ENCODE results near the gene NBPF12.
"Not testable (repeated sequence)": the region's sequence is repeated elsewhere in the genome, so short reads cannot be mapped to it uniquely, and the experiment has no call there.

Gene NBPF12, protein sequence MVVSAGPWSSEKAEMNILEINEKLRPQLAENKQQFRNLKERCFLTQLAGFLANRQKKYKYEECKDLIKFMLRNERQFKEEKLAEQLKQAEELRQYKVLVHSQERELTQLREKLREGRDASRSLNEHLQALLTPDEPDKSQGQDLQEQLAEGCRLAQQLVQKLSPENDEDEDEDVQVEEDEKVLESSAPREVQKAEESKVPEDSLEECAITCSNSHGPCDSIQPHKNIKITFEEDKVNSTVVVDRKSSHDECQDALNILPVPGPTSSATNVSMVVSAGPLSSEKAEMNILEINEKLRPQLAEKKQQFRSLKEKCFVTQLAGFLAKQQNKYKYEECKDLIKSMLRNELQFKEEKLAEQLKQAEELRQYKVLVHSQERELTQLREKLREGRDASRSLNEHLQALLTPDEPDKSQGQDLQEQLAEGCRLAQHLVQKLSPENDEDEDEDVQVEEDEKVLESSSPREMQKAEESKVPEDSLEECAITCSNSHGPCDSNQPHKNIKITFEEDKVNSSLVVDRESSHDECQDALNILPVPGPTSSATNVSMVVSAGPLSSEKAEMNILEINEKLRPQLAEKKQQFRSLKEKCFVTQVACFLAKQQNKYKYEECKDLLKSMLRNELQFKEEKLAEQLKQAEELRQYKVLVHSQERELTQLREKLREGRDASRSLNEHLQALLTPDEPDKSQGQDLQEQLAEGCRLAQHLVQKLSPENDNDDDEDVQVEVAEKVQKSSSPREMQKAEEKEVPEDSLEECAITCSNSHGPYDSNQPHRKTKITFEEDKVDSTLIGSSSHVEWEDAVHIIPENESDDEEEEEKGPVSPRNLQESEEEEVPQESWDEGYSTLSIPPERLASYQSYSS (N-terminal part only)

DNA sequence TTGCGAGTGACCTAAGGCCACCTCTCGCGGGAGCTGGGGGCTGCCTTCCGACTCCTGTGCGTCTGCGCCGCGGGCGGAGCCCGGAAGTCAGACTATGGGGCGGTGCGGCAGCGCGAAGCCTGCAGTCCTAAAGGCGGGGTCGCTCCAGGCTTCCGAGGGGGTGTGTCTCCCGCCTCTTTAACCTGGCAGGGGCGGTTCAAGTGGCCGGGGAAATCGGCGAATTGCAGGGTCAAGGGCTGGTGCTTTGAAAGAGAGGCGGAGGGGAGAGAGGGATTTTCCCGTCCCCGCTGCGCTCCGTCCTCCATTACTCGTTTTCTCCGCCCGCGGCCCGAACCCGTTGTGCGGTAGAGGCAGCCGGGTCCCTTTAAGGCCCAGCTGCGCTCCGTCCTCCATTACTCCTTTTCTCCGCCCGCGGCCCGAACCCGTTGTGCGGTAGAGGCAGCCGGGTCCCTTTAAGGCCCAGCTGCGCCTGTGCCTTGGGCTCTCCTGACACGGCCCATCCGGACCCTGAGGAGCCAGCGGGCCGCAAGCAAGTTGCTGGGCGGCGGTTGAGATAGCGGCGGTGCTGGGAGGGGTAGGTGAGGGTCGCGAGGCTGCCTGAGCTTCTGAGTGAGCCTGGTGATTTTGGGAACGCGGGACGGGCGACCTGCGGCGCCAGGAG is at the start of gene NBPF12:
Gene NBPF12, plus strand, starts transcription at position 83 of the 661 bp plus-strand sequence. CDS start 21,820 bp downstream, outside the sequence.
- DNase-seq (ENCODE audit: low spot score): peak; percentile 71

DNA sequence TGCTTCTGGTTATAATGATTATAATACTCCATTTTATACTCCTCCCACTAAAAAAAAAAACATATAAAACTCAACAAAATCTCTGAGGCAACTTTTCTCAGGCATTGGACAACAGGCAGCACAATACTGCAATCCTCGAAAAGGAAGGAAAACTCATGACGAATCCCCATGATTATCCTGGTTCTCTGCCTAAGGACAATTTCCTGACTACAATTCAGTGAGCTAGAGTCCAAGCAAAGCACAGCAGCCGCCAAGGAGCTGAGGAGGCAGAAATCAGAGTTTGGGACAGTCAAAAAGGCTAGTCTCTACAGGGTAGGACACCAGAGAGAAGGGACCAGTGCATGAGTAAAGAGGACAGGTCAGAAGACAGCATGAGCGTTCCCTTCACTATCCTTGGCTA is 46.8 kb upstream of the NBPF12 start:
- not testable (repeated sequence) for DNase-seq (ENCODE audit: low spot score)

DNA sequence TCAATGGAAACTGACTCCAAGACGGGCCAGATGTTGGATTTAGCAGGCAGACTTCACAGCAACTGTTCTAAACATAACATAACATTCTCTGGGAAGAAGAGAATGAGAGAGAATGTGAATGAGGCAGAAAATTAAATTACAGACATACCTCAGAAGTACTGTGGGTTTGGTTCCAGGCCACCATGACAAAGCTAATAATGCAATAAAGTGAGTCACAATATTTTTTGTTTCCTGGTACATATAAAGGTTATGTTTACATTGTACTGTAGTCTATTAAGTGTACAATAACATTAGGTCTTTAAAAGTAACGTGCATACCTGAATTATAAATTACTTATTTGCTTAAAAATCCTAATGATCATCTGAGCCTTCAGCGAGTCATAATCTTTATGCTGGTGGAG is 45.8 kb upstream of the NBPF12 start:
- not testable (repeated sequence) for DNase-seq (ENCODE audit: low spot score)

DNA sequence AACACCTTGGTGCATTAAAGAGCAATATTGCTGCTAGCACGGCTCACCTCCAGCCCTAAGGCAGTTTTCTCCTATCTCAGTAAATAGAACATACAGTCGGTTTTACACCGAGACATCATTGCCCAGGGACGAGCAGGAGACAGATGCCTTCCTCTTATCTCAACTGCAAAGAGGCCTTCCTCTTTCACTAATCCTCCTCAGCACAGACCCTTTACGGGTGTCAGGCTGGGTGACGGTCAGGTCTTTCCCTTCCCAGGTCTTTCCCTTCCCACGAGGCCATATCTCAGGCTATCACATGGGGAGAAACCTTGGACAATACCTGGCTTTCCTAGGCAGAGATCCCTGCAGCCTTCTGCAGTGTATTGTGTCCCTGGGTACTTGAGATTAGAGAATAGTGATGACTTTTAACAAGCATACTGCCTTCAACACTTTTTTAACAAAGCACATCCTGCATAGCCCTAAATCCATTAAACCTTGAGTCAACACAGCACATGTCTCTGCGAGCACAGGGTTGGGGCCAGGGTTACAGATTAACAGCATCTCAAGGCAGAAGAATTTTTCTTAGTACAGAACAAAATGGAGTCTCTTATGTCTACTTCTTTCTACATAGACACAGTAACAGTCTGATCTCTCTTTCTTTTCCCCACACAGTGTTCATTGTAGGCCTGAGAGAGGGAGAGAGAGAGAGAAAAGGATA is 30.4 kb upstream of the NBPF12 start:
- not testable (repeated sequence) for DNase-seq (ENCODE audit: low spot score)

DNA sequence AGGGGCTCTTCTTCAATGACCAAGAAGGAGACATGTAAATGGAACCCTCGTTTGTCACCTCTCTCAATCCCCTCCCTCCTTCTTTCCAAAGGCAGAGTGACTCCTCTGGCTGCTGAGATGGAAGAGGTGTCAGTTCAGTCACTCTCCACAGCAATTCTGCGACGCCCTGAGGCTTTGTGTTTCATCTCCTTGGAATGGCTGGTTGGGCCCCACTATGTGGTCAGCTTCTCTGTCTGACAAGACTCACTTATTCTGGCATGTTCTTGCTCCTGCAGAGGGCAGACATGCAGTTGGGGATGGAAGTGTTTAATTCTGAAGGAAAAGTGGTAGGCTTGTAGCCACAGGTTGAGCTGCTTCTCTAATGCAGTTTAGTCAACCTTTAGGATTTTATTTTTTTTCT is 25.1 kb upstream of the NBPF12 start:
- peak; percentile 59 for DNase-seq (ENCODE audit: low spot score)

DNA sequence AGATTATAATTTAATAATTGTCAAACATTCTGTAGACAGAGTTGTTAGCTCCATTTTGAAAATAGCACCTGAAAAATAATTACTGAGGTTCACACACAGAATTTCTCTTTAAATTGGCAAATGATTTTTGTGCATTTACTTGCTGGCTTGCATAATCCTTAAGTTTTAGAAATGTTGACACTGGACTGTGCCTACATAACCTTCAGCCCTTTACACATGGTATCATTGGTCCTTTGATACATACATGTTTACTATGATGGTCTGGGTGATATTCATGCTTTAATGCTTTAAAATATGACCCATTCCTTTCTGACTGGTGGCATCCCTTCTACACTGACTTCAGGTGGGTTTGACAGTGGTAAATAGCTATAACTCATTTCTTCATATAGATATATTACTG is 17.3 kb upstream of the NBPF12 start:
- not testable (repeated sequence) for DNase-seq (ENCODE audit: low spot score)

DNA sequence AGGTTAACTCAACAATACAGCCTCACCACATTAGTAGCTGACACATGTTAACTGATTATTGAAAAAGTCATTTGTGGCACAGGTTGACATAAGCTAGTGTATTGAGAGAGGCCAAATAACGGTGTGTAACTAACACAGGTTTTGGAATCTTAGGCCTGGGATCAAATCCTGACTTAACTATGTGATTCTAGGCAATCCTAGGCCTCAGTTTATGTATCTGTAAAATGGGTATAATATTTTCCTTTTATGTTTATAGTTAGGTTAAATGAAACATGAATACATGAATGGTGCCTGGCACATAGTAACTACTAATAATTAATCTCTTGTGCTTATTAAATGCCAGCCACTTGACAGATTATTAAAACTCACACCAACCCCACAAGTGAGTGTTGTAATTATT is 15.5 kb upstream of the NBPF12 start:
- not testable (repeated sequence) for DNase-seq (ENCODE audit: low spot score)

DNA sequence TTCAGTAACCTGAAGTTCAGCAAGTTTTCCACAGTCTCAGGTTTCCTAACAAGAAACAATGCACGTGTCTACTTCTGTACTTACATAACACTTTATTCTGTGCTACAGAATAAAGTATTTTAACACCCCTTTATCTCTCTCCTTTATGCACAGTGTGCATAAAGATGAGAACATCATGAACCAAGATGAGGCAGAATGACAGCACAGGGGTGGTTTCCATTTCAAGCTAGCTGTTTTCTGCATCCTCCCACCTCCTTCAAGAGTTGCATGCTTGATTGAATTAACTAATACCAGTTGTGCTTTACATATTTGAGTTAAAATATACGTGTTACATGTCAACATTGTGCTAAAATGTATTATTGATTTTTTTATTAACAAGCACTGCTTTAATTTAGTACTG is 14.0 kb upstream of the NBPF12 start:
- not testable (repeated sequence) for DNase-seq (ENCODE audit: low spot score)

DNA sequence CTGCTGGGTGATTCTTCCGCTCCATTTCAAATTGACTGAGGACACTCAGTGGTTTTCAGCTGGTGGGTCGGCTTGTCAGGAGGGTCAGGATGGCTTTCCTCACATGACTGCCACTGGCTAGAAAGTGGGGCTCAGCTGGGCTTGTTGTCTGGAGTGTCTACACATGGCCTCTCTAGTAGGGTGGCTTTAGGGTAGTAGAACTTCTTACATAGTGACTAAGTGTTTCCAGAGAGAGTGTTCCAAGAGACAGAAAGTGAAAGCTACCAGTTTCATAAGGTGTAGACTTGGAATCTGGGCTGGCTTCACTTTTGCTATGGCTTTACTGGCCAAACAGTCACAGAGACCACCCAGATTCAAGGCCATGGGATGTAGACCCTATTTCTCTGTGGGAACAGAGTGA is 11.7 kb upstream of the NBPF12 start:
- not testable (repeated sequence) for DNase-seq (ENCODE audit: low spot score)

DNA sequence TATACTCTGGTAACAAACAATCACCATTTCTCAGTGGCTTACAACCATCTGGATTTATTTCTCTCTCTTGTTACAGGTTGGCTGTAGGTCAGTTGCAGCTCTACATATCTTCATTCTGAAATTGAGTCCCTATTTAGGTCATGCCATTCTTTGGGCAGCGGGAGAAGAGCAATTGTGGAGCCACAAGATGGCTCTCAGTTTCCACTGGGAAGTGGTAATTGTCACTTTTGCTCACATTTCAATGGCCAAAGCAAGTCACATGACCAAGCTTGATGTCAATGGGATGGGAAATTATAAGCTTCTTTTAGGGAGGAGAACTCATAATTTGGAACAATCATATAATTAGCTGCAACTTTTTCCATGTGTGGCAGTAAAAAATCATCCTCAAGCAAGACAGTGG is 7.9 kb upstream of the NBPF12 start:
- not testable (repeated sequence) for DNase-seq (ENCODE audit: low spot score)

DNA sequence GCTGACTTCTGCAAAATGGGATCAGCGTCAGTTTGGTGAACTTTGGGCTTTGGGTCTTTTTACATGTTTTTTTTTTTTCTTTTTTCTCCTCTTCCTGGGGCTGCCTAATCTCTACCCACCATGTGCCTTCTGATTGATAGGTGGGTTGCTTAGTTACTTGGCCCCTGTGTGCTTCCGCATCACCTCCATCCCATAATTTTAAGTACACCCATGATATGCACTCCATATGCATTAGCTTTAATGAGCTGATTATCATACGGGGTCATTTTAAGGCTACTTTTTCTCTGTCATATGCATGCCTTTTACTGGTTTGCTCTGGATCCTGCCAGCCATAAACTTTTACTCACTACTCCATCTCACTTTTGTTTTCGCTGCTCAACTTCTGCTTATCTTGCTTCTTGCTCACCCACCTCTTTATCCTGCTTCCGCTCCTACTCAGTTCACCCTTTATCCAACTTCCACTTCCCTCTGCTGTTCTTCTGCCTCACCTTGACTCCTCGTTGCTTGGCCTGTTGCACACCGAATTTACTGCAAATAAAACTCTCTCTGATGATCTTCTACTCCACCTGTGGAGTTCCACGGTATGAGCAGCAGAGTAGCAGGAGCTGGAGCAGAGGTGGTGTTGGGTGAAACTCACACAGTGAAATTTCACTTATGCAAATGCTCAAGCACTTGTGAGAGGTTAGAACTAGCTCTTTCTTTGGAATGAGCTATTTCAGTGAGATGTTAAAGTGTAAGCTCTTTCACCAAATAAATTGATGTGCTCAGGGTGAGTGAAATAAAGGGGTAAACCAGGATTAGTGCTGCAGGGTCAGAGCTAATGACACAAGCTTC is 3.5 kb upstream of the NBPF12 start:
- not testable (repeated sequence) for DNase-seq (ENCODE audit: low spot score)

DNA sequence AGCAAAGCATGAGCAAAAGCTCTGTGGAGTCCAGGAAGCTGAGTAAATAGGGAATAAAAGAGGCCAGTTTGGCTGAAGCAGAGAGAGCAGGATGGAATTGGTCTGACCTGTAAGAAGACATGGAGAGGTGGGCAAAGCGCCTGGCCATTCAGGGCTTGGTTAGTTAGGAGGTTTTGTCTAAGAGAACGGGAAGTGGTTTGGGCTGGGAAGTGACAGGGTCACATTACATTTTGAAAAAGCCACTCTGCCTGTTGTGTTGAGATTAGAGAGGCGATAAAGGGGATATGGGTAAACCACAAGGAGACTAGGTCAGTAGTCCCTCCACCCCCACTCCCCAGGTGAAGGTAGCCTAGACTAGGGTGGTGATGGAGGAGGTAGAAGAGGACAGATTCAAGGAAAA is 662 bp upstream of the NBPF12 start:
- not testable (repeated sequence) for DNase-seq (ENCODE audit: low spot score)

DNA sequence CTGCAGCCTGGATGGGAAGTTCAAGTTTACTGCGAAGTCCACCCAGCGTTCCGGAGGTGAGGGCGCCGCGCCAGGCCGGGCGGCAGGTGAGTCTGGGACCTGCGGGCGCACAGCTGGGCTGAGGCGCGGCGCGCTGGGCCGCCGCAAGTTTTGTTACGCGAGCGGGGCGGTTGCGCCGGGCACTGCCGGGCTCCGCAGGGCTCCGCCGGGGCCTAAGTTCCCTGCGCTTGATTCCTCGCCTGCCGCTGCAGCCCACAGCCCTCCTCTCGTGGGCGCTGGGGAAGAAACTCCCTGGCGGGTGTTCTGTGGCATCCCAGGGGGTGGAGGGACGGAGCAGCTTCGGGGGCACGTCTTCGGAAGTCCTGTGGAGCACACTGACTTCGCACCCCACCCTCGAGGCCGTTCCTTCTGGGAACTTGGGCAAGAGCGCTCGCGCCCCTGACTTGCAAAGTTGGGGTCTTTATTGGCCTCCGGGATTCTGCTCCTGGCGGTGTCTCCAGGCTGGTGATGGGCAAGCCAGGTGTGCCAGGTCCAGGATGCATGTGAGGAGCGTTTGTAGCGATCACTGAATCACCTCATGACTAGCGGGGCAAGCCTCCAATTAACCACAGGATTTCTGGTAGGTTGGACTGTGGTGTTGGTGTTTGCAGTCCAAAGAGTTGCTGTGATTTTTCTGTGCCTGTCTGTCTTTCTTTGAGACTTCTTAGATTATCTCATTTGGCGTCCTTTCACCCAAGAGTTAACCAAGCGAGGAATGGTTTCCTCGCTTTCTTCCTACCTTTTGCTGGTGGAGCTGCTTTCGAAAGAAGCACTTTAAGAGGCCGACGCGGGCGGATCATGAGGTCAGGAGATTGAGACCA is 1.0 kb downstream of the NBPF12 start:
- DNase-seq (ENCODE audit: low spot score): peak; percentile 12

DNA sequence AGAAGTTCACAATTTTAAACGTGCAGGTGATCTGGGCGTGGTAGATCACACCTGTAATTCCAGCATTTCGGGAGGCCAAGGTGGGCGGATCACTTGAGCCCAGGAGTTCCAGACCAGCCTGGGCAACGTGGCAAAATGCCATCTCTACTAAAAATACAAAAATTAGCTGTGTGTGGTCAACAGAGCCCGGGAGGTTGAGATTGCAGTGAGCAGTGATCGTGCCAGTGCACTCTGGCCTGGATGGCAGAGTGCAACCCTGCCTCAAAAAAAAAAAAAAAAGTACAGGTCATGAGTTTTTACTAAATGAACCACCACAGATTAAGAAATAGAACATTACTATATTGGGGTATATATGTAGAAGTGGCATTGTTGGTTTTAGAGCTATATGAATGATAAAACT is 2.2 kb downstream of the NBPF12 start:
- not testable (repeated sequence) for DNase-seq (ENCODE audit: low spot score)

DNA sequence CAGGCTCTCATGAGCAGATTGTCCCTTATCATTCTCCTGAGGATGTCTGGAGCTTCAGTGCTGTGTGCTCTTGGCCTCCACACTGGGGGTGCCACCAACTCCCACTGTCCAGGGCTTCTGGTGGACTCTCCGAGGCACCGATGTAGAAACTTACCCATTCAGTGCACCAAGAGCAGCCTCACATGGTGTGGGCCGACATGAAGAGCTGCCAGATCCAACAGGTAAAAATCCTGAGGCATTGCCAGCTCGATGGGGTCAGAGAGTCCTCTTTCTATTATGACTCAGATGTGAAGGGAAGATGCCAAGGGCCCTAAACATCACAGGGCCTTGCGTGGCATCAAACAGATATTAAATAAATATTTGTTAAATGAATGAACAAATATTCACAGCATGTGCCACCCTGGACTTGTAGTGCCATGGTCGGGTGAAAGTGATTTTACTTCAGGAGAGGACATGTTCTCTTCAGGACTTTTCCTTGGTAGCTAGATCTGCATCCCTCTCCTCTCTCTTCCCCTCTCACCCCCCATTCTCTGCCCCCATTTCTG is 5.3 kb downstream of the NBPF12 start:
- DNase-seq (ENCODE audit: low spot score): not testable (repeated sequence)

DNA sequence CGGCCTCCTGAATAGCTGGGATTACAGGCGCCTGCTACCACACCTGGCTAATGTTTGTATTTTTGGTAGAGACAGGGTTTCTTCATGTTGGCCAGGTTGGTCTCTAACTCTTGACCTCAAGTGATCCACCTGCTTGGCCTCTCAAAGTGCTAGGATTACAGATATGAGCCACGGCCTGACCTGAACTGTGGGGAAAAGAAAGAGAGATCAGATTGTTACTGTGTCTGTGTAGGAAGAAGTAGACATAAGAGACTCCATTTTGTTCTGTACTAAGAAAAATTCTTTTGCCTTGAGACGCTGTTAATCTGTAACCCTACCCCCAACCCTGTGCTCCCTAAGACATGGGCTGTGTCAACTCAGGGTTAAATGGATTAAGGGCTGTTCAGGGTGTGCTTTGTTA is 10.0 kb downstream of the NBPF12 start:
- not testable (repeated sequence) for DNase-seq (ENCODE audit: low spot score)

DNA sequence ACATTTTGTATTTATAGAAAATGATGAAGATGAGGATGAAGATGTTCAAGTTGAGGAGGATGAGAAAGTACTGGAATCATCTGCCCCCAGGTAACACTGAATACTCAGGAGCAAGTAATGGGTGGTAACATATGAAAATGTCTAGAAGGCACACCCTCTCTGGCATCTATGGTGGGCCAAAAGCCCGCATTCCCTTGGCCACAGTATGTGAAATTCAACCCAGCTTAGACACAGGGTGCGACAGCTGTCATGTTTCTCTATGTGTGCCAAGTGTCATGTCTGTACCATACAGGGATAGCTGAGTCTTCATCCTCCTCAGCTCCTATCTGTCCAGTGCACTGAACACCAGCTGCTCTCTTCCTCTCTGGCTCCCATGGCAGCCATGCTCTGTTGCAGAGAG is 26.2 kb downstream of the NBPF12 start:
- DNase-seq (ENCODE audit: low spot score): not testable (repeated sequence)

DNA sequence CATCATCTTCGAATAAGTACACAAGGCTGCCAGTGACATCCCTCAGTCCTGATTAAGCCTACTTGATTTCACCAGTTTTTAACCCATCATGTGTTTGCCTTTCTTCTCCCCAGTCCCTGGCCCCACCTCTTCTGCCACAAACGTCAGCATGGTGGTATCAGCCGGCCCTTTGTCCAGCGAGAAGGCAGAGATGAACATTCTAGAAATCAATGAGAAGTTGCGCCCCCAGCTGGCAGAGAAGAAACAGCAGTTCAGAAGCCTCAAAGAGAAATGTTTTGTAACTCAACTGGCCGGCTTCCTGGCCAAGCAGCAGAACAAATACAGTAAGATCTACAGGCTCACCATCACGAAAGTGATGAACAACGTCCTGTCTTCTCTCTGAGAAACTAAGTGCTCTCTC is 28.2 kb downstream of the NBPF12 start:
- not testable (repeated sequence) for DNase-seq (ENCODE audit: low spot score)

DNA sequence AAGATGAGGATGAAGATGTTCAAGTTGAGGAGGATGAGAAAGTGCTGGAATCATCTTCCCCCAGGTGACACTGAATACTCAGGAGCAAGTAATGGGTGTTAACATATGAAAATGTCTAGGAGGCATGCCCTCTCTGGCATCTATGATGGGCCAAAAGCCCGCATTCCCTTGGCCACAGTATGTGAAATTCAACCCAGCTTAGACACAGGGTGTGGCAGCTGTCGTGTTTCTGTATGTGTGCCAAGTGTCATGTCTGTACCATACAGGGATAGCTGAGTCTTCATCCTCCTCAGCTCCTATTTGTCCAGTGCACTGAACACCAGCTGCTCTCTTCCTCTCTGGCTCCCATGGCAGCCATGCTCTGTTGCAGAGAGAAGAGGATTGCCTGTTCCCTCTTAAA is 32.5 kb downstream of the NBPF12 start:
- not testable (repeated sequence) for DNase-seq (ENCODE audit: low spot score)

DNA sequence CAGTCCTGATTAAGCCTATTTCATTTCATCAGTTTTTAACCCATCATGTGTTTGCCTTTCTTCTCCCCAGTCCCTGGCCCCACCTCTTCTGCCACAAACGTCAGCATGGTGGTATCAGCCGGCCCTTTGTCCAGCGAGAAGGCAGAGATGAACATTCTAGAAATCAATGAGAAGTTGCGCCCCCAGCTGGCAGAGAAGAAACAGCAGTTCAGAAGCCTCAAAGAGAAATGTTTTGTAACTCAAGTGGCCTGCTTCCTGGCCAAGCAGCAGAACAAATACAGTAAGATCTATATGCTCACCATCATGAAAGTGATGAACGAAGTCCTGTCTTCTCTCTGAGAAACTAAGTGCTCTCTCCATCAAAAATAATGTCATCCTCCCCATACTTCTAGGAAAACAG is 34.6 kb downstream of the NBPF12 start:
- DNase-seq (ENCODE audit: low spot score): not testable (repeated sequence)
